HCT116 (cell line): ENCODE results near the gene PRKG1. TPM values are rescaled to one million over a fixed set of nuclear protein-coding genes. Genes with fewer than 3 reads are reported as not detected.

Experiments used
- ATAC-seq: fragments of 200-7000 bp; cut with Tn5 transposase; 2 replicates; pipeline ENCODE4 v1.9.1; 2020; ENCODE audit warnings: mild to moderate bottlenecking, moderate library complexity
- BruUV-seq: library from RNA; stranded (reverse); fragments of 400-500 nt; replicated peaks from 2 replicates; lab custom pipeline; 2021; lab: Mats Ljungman, UMichigan
- CTCF ChIA-PET: fragments of 300-600 bp; sonication (Branson Sonifier 250); formaldehyde crosslinking; loops from one replicate; lab custom pipeline; 2021; ENCODE audit warnings: antibody characterized with exemption; lab: Charles Lee
- POLR2A ChIA-PET: fragments of 300-600, 350-600 bp; sonication (Branson Sonifier 250); formaldehyde crosslinking; loops from one replicate; lab custom pipeline; 2021; ENCODE audit warnings: antibody characterized with exemption; lab: Charles Lee
- RAD21 ChIA-PET, 2 experiments: fragments of 300-600 bp; sonication (Branson Sonifier 250); formaldehyde crosslinking; loops; one replicate each; lab custom pipeline; 2023; ENCODE audit warnings: low total read pairs in 2 of 2; ENCODE audit not compliant: uncharacterized antibody in 2 of 2, unreplicated experiment in 2 of 2, low non-redundant PET in 1 of 2; lab: Charles Lee
- DNase-seq: peaks from one replicate; pipeline ENCODE4 v3.0.0-alpha.2; 2010; ENCODE audit warnings: low read depth, low spot score
- H2AFZ ChIP-seq: fragments of 200-600 bp; shearing (Covaris generic), sonication (generic); 2 replicates; pipeline ENCODE4 v1.6.1; 2017; ENCODE audit warnings: low read depth, mixed run types, mixed read lengths, antibody characterized with exemption, low read length; ENCODE audit not compliant: poor library complexity, severe bottlenecking
- H3K27ac ChIP-seq: 2 replicates; pipeline ENCODE4 v1.5.1; 2012; ENCODE audit warnings: low read depth, low read length
- H3K27me3 ChIP-seq: fragments of 200-600 bp; sonication (generic); 2 replicates; pipeline ENCODE4 v1.6.1; 2016; ENCODE audit warnings: mixed run types, low read length, mixed read lengths; ENCODE audit not compliant: insufficient read depth
- H3K36me3 ChIP-seq, 2 experiments: fragments of 200-500 bp in 1 of 2; fragments of 200-600 bp in 1 of 2; sonication (Bioruptor generic) in 1 of 2; sonication (generic) in 1 of 2; 2 replicates each; pipeline versions ENCODE4 v1.5.1 to v1.6.1; 2014 to 2016; ENCODE audit warnings: low read length in 2 of 2, inconsistent platforms in 1 of 2, mixed read lengths in 1 of 2, mixed run types in 1 of 2; ENCODE audit not compliant: insufficient read depth in 2 of 2, control insufficient read depth in 1 of 2
- H3K4me1 ChIP-seq, 2 experiments: fragments of 200-600 bp in 1 of 2; sonication (generic) in 1 of 2; 2 replicates each; pipeline versions ENCODE4 v1.5.1 to v1.6.1; 2012 to 2017; ENCODE audit warnings: low read length in 2 of 2, inconsistent platforms in 1 of 2, mild to moderate bottlenecking in 1 of 2, mixed read lengths in 1 of 2, mixed run types in 1 of 2, moderate library complexity in 1 of 2; ENCODE audit not compliant: insufficient read depth in 2 of 2, control insufficient read depth in 1 of 2
- H3K4me2 ChIP-seq: fragments of 200-600 bp; sonication (generic); 2 replicates; pipeline ENCODE4 v1.6.1; 2017; ENCODE audit warnings: mixed run types, low read length, mixed read lengths
- H3K4me3 ChIP-seq, 2 experiments: fragments of 200-600 bp in 1 of 2; sonication (generic) in 1 of 2; replicated peaks in 1 of 2; 2 replicates each; pipeline ENCODE4 v1.5.1; 2011 to 2016; ENCODE audit warnings: low read length in 2 of 2, control low read depth in 1 of 2, low read depth in 1 of 2, mild to moderate bottlenecking in 1 of 2, mixed read lengths in 1 of 2, mixed run types in 1 of 2
- H3K79me2 ChIP-seq: fragments of 200-600 bp; sonication (generic); 2 replicates; pipeline ENCODE4 v1.6.1; 2017; ENCODE audit warnings: mild to moderate bottlenecking, mixed run types, low read length, moderate library complexity, mixed read lengths; ENCODE audit not compliant: insufficient read depth
- H3K9ac ChIP-seq: fragments of 200-600 bp; sonication (generic); 2 replicates; pipeline ENCODE4 v1.6.1; 2016; ENCODE audit warnings: low read length, mixed read lengths
- H3K9me2 ChIP-seq: fragments of 200-600 bp; sonication (generic), shearing (Covaris generic); 2 replicates; pipeline ENCODE4 v1.6.1; 2017; ENCODE audit warnings: mixed run types, mild to moderate bottlenecking, moderate library complexity; ENCODE audit not compliant: insufficient read depth
- H3K9me3 ChIP-seq, 2 experiments: fragments of 200-500 bp in 1 of 2; fragments of 200-600 bp in 1 of 2; sonication (Bioruptor generic) in 1 of 2; sonication (generic) in 1 of 2; 2 replicates each; pipeline ENCODE4 v1.6.1; 2014 to 2017; ENCODE audit warnings: low read length in 2 of 2, mixed read lengths in 2 of 2, inconsistent platforms in 1 of 2, low read depth in 1 of 2, mild to moderate bottlenecking in 1 of 2, mixed run types in 1 of 2, moderate library complexity in 1 of 2; ENCODE audit not compliant: control insufficient read depth in 1 of 2, insufficient read depth in 1 of 2
- H4K20me1 ChIP-seq: fragments of 200-600 bp; sonication (generic), shearing (Covaris generic); 2 replicates; pipeline ENCODE4 v1.6.1; 2017; ENCODE audit warnings: mixed run types, mild to moderate bottlenecking, moderate library complexity; ENCODE audit not compliant: insufficient read depth
- CBX3 ChIP-seq: IDR thresholded peaks from 2 replicates; pipeline ENCODE4 v1.6.1; 2012; ENCODE audit warnings: low read depth
- CEBPB ChIP-seq: IDR thresholded peaks from 2 replicates; pipeline ENCODE4 v1.6.1; 2012; ENCODE audit warnings: low read depth
- EZH2 ChIP-seq: fragments of 200-600 bp; sonication (generic); IDR thresholded peaks from 2 replicates; pipeline ENCODE4 v1.6.1; 2017; ENCODE audit warnings: antibody characterized with exemption, mixed run types
- JUND ChIP-seq: IDR thresholded peaks from 2 replicates; pipeline ENCODE4 v1.6.1; 2012
- MAX ChIP-seq: IDR thresholded peaks from 2 replicates; pipeline ENCODE4 v1.6.1; 2012
- POLR2A ChIP-seq: IDR thresholded peaks from 2 replicates; pipeline ENCODE4 v1.7.0; 2011; ENCODE audit warnings: borderline replicate concordance; ENCODE audit not compliant: insufficient read depth, insufficient read length; ENCODE audit errors: extremely low read depth
- POLR2AphosphoS5 ChIP-seq: IDR thresholded peaks from 2 replicates; pipeline ENCODE4 v1.6.1; 2011; ENCODE audit warnings: mild to moderate bottlenecking, low read depth, low read length, moderate library complexity
- RAD21 ChIP-seq: IDR thresholded peaks from 2 replicates; pipeline ENCODE4 v1.6.1; 2012; ENCODE audit warnings: low read depth, mild to moderate bottlenecking
- REST ChIP-seq: IDR thresholded peaks from 2 replicates; pipeline ENCODE4 v1.6.1; 2012; ENCODE audit warnings: low read depth
- SIN3A ChIP-seq: IDR thresholded peaks from 2 replicates; pipeline ENCODE4 v1.6.1; 2012; ENCODE audit warnings: low read depth
- SP1 ChIP-seq: IDR thresholded peaks from 2 replicates; pipeline ENCODE4 v1.6.1; 2012; ENCODE audit warnings: low read depth
- YY1 ChIP-seq: IDR thresholded peaks from 2 replicates; pipeline ENCODE4 v1.6.1; 2011; ENCODE audit warnings: low read length, low read depth, moderate library complexity, mild to moderate bottlenecking; ENCODE audit not compliant: insufficient replicate concordance; ENCODE audit errors: extremely low read depth
- ZNF274 ChIP-seq: fragments of 200-500 bp; sonication (Bioruptor generic); IDR thresholded peaks from 2 replicates; pipeline ENCODE4 v1.6.1; 2014; ENCODE audit warnings: mild to moderate bottlenecking, low read depth, low read length, inconsistent platforms
- intact Hi-C: fragments of 100-400 bp; cut with micrococcal nuclease; formaldehyde crosslinking; loops from 2 replicates; pipeline ENCODE4 v1.10.0; 2022
- total RNA-seq: library from RNA; stranded (reverse); gene quantifications from one replicate; pipeline ENCODE4 v1.2.1, GENCODE V29; 2021; ENCODE audit not compliant: unreplicated experiment
- TF ChIP-seq, protein P1 (sequence below), 3 experiments: fragments of 200-600 bp in 1 of 3; sonication (generic) in 1 of 3; IDR thresholded peaks in 2 of 3; conservative IDR thresholded peaks in 1 of 3; 2 replicates each; pipeline ENCODE4 v1.5.1; 2012 to 2017; ENCODE audit warnings: low read depth in 2 of 3, low read length in 2 of 3, antibody characterized with exemption in 1 of 3, borderline replicate concordance in 1 of 3, control low read depth in 1 of 3, mild to moderate bottlenecking in 1 of 3, mixed read lengths in 1 of 3, mixed run types in 1 of 3, moderate library complexity in 1 of 3; ENCODE audit not compliant: insufficient read depth in 1 of 3
- TF ChIP-seq, protein P2 (sequence below): IDR thresholded peaks from 2 replicates; pipeline ENCODE4 v1.6.1; 2012

PRKG1 gene
- total RNA-seq, 1 experiment from 2014 or later: 1.4 TPM

- TF ChIP-seq, protein P1, sequence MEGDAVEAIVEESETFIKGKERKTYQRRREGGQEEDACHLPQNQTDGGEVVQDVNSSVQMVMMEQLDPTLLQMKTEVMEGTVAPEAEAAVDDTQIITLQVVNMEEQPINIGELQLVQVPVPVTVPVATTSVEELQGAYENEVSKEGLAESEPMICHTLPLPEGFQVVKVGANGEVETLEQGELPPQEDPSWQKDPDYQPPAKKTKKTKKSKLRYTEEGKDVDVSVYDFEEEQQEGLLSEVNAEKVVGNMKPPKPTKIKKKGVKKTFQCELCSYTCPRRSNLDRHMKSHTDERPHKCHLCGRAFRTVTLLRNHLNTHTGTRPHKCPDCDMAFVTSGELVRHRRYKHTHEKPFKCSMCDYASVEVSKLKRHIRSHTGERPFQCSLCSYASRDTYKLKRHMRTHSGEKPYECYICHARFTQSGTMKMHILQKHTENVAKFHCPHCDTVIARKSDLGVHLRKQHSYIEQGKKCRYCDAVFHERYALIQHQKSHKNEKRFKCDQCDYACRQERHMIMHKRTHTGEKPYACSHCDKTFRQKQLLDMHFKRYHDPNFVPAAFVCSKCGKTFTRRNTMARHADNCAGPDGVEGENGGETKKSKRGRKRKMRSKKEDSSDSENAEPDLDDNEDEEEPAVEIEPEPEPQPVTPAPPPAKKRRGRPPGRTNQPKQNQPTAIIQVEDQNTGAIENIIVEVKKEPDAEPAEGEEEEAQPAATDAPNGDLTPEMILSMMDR (IDR thresholded peaks at IDR 0.05 in 2 of 3, conservative IDR thresholded peaks at IDR 0.05 in 1 of 3; ENCODE audit: borderline replicate concordance in 1 of 3, insufficient read depth in 1 of 3, low read depth in 2 of 3, low read length in 2 of 3): no peak
- no peak for TF ChIP-seq EZH2
Measured at GRCh38 chr10:51767103-51767763, 692.9 kb downstream of the PRKG1 start (continued).

- Histone ChIP-seq H3K27ac (no peak overlapping the region), H3K9ac (no peak overlapping the region), H4K20me1 (no peaks in the 10 kb centered on the region), H3K9me2 (no peaks in the 10 kb centered on the region), H3K79me2 (no peaks in the 10 kb centered on the region), H3K4me3 (no peak overlapping the region), H3K27me3 (no peaks in the 10 kb centered on the region), H3K4me1 (no peaks in the 10 kb centered on the region), H2AFZ (no peak overlapping the region), H3K9me3 (no peaks in the 10 kb centered on the region), H3K36me3 (no peaks in the 10 kb centered on the region), H3K4me2 (no peak overlapping the region)
- ChIA-PET POLR2A (interaction anchor here (0.6 kb wide), 1 partner anchor 32 kb away, joined by 4 read pairs; no protein-coding TSS in a partner anchor), CTCF (no interaction called here), RAD21 (no interaction called here)
- intact Hi-C loops: no loop called here
- BruUV-seq: no TSS peak
- no peak for DNase-seq
- no peak for ATAC-seq
- TF ChIP-seq POLR2AphosphoS5: no peak
- no peak for TF ChIP-seq RAD21
- no peak for TF ChIP-seq JUND
- no peak for TF ChIP-seq ZNF274
- TF ChIP-seq, protein P1 (IDR thresholded peaks at IDR 0.05 in 2 of 3, conservative IDR thresholded peaks at IDR 0.05 in 1 of 3; ENCODE audit: borderline replicate concordance in 1 of 3, insufficient read depth in 1 of 3, low read depth in 2 of 3, low read length in 2 of 3): no peak
- no peak for TF ChIP-seq YY1
- no peak for TF ChIP-seq REST
- no peak for TF ChIP-seq SP1
- TF ChIP-seq, protein P2, sequence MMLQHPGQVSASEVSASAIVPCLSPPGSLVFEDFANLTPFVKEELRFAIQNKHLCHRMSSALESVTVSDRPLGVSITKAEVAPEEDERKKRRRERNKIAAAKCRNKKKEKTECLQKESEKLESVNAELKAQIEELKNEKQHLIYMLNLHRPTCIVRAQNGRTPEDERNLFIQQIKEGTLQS: no peak
- no peak for TF ChIP-seq CBX3
- TF ChIP-seq CEBPB: no peak
- TF ChIP-seq SIN3A: no peak
- no peak for TF ChIP-seq MAX
- TF ChIP-seq POLR2A: no peak
Measured at GRCh38 chr10:51768886-51769465, 694.7 kb downstream of the PRKG1 start.
